HCEC 1CT (cell line): ENCODE data around the gene CYP26A1.

ENCODE experiments used
- DNase-seq: peaks from one replicate; pipeline ENCODE4 v3.0.0-alpha.2; 2017

The CYP26A1 gene, protein sequence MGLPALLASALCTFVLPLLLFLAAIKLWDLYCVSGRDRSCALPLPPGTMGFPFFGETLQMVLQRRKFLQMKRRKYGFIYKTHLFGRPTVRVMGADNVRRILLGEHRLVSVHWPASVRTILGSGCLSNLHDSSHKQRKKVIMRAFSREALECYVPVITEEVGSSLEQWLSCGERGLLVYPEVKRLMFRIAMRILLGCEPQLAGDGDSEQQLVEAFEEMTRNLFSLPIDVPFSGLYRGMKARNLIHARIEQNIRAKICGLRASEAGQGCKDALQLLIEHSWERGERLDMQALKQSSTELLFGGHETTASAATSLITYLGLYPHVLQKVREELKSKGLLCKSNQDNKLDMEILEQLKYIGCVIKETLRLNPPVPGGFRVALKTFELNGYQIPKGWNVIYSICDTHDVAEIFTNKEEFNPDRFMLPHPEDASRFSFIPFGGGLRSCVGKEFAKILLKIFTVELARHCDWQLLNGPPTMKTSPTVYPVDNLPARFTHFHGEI

DNA sequence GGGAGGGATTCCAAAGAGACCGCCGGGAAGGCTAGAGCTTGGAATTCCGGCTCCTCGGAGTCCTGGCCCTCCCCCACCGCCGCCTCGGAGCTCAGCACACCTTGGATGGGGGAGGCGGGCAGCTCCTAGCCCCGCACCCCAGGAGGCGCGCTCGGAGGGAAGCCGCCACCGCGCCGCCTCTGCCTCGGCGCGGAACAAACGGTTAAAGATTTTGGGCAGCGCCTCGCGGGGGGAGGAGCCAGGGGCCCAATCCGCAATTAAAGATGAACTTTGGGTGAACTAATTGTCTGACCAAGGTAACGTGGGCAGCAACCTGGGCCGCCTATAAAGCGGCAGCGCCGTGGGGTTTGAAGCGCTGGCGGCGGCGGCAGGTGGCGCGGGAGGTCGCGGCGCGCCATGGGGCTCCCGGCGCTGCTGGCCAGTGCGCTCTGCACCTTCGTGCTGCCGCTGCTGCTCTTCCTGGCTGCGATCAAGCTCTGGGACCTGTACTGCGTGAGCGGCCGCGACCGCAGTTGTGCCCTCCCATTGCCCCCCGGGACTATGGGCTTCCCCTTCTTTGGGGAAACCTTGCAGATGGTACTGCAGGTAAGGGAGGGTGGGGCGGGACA is at the start of gene CYP26A1:
Gene CYP26A1 (plus strand): TSS at position 355 of the 608 bp plus-strand sequence. CDS start 42 bp downstream, at position 397.
- no peak for DNase-seq

DNA sequence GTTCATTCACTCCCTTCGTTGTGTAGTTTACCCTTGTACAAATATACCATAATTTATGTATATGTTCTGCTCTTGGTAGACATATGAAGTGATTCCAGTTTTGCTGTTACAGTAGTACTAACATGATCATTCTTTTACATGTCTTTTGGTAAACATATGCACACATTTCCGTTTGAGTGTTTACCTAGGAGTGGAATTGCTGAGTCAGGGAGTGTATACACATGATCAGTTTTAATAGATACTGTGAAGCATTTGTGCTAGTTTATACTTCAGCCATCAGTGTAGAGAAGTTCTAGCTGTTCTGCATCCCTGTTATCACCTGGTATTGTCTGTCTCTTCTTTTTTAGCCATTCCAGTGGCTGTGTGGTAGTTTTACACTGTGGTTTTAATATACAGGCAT is 47.6 kb upstream of the CYP26A1 start:
- no peak for DNase-seq

DNA sequence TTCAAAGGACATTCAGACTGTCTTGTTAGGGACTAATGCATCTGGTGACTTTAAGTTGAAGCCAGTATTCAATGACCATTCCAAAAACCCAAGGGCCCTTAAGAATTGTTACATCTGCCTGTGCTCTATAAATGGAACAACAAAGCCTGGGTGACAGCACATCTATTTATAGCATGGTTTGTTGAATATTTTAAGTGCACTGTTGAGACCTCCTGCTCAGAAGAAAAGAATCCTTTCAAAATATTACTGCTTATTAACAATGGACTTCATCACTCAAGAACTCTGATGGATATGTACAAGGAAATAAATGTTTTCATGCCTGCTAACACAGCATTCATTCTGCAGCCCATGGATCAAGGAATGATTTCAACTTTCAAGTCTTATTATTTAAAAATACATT is 46.2 kb upstream of the CYP26A1 start:
- no peak for DNase-seq

DNA sequence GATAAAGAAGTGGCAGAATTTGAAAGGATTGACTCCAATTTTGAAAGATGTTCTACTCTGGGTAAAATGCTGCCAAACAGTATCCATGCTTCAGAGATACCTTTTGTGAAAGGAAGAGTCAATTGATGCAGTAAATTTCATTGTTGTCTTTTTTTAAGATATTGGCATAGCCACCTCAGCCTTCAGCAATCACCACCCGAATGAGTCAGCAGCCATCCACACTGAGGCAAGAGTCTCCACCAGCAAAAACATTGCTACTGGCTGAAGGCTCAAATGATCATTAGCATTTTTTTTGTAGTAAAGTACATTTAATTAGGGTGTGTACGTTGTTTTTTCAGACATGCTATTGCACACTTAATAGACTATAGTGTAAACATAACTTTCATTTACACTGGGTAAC is 44.8 kb upstream of the CYP26A1 start:
- peak; percentile 67 for DNase-seq

DNA sequence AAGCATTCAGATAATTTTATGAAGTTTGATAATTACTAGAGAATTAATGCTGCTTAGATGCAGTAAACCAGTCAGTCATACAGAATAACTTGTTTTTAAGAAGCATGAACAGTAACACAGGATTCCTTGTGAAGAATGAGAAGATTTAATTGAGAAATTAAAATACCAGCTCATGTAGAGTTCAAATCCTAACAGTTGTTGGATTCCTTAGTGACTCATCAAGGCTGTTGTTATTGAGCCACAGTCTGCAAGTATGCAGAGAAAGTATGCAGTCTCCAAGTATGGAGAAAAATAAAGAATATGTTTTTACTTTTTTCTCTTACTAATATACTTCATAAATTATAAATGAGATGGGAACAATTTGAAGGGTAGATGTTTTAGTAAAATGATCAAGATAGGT is 43.3 kb upstream of the CYP26A1 start:
- DNase-seq, result peak; percentile 82

DNA sequence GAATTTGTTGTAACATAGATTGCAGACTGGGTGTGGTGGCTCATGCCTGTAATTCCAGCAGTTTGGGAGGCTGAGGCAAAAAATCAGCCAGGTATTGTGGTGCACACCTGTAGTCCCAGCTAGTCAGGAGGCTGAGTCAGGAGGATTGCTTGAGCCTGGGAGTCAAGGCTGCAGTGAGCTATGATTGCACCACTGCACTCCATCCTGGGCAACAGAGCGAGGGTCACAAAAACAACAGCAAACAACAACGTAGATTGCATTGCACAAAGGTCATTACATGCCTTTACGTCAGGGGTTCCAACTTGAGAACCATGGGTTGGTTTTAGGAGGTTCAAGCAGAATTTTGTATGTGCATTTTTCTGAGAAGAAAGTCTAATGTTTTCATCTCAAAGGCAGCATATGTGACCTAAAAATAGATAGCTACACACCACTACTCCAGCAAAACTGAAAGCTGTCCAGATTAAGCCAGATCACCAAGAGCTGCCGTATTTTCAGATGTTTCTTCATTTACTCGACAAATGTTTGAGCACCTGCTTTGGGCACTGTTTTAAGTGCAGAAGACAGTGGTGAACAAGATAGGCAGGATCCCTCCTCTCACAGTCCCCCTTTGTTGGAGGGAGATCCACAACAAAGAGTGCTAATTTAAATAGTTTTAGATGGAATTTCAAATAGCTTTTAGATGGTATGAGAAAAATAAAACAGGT is 41.4 kb upstream of the CYP26A1 start:
- no peak for DNase-seq

DNA sequence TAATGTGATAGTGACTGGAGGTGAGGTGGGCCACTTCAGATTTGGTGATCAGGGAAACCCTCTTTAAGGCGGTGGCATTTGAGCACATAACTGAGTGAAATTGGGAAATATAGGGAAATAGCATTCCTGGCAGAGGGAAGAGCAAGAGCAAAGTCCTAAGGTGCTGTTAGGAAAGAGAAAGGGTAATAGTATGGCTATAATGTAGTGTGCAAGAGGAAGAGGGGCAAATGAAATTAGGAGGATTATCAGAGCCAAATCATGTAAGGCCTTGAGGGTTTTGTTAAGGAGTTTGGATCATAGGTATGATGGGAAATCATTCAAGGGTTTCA is 40.9 kb upstream of the CYP26A1 start:
- no peak for DNase-seq

DNA sequence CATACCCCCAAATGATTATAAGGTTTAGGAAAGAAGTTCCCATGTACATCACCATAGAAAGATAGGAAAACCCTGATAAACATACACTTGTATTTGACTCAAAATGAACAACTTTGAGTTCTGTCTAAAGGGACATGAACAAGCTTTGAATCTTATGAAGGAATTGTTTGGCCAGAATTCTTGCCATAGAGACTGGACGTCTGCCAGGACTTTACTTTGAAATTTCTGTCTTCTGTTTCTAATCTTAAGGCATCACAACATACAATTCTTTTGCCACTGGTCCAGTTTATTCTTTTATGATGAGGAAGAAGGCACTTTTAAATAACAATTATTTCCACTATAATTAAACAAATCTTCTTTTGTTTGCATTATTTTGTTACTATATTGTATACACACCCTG is 39.3 kb upstream of the CYP26A1 start:
- DNase-seq, result no peak

DNA sequence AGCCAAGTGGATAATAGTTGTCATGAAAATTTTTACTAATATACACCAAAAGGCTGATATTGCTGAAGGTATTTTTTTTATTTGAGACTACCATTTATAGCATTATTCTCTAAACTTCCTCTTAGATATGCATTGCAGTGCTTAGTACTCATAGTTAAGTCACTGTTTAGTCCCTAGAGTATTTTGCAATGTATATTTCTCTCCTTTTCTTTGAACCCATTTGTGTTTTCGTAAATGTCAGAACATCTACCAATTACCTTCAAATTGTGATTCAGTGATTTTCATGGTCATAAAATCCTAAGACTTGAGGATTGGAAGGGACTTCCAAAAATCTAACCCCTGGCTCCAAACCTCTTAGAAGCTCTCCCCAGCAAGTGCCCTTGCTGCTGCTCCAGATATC is 34.6 kb upstream of the CYP26A1 start:
- DNase-seq, result no peak

DNA sequence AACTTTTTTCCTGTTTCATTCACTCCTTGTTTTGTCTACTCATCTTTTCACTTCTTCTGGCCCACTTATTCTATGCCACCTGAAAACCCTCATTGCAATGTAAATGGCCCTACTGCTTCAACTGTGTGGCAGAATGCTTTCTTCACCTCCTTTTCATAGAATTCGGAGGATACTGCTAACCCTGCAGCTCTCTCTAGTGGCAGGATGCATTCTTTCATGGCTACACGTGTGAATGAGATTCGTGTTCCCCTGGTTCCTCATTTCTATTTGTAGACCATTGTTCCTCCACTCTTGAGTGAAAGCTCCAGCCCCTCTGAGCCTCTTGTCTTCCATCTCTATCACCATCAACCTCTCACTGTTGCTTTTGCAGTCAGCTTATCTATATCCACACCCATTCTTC is 34.0 kb upstream of the CYP26A1 start:
- peak; percentile 47 for DNase-seq

DNA sequence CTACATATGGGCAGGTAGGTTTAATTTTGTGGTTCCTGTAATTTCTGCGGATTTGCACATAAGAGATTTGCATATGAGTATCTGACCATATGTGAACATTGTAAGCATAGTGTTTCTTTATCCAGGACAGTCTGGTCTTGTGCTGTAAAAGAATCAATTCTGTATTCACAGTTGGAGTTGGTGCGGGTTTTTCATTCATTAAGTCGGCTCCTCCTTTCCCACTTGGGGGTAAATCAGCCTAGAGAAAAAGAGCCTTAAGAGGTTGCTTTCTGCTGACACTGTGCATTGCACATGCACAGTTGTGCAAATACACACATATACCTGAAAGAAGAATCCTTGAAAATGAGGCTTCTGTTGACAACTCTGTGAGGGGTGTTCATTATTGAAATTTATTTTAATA is 19.2 kb upstream of the CYP26A1 start:
- DNase-seq, result no peak

DNA sequence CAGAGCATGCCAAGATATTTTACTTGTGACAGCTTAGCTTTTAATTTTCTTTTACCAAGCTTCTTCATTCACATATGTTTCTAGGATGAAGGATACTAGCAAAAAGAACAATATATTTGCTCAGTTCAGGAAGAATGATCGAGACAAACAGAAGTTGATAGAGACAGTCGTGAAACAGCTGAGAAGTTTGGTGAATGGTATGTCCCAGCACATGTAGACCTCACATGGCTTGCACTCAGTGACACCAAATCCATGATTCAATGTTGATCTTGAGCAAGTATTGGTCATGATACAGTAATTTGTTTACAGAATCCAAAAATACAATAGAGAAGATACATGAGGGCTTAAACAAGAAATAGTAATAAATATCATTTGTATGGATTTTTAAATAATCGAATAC is 15.6 kb upstream of the CYP26A1 start:
- peak; percentile 20 for DNase-seq

DNA sequence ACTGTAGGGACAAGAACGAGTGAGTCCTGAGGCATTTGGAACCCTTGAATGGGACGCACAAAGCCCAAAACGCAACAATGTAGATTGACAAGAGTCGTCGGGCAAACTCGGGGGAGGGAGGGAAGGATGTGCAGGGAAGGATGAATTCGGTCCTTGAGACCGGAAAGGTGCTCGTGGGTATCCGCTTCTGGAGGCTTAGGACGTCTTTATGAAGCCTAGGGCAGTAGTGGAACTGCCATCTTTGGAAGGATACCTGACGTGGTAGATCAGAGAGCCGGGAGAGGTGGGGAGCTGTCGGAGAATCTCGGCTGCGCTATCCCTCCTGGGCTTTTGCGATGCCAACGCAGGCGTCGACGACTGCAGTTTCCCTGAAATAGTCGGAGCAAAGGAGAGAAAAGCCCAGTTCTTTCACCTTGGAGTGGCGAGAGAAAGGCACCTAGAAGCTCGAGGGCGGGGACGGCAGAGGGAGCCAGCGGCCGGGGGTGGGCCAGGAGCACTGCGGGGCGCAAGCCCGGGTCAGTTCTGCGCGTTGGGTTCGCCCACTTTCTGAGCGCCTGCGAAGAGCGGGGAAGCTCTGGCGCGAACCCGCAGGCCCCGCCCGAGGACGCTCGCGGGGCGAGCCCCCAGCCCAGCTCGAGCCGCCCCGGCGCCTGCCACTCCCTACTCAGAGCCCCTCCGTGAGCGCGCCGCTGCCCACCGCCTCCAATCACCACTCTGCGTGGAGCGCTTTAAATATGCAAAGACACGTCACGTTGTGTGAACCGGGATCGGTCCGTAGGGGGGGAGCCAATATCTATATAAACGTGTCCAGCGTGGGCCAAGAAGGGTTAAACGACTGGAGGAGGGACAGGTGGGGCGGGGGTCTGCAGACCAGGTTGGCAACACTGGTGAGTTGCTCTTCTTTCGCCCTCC is 13.5 kb upstream of the CYP26A1 start, which contains the start of gene CYP26C1:
Gene CYP26C1 (plus strand): TSS at position 824 of the 912 bp plus-strand sequence. CDS start 466 bp downstream, outside the sequence.
- DNase-seq, result no peak

DNA sequence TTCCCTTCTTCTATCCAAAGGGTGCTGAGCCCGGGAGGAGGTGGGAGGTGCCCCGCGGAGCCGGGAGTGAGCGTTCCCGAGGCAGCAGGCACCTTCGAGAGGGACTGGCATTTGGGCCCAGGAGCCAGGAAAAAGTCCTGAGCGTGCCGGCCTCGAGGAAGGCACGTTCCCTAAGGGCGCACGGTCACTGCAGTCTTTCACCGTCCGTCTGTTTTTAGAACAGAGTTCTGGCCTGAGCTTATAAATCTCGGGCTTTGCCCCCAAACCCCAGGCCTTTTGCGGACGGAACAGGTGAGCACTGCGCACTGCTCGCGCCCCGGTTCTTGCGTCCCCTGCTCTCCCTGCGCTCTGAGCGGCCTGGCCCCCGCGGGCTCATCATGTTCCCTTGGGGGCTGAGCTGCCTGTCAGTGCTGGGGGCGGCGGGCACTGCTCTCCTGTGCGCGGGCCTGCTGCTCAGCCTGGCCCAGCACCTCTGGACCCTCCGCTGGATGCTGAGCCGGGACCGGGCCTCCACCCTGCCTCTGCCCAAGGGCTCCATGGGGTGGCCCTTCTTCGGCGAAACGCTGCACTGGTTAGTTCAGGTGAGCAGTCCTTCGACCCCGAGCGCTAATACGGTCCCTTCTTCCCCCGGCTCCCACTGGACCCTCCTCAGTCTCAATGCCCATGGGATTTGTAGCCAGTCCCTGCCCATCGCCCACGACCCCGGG is 12.7 kb upstream of the CYP26A1 start:
- no peak for DNase-seq

DNA sequence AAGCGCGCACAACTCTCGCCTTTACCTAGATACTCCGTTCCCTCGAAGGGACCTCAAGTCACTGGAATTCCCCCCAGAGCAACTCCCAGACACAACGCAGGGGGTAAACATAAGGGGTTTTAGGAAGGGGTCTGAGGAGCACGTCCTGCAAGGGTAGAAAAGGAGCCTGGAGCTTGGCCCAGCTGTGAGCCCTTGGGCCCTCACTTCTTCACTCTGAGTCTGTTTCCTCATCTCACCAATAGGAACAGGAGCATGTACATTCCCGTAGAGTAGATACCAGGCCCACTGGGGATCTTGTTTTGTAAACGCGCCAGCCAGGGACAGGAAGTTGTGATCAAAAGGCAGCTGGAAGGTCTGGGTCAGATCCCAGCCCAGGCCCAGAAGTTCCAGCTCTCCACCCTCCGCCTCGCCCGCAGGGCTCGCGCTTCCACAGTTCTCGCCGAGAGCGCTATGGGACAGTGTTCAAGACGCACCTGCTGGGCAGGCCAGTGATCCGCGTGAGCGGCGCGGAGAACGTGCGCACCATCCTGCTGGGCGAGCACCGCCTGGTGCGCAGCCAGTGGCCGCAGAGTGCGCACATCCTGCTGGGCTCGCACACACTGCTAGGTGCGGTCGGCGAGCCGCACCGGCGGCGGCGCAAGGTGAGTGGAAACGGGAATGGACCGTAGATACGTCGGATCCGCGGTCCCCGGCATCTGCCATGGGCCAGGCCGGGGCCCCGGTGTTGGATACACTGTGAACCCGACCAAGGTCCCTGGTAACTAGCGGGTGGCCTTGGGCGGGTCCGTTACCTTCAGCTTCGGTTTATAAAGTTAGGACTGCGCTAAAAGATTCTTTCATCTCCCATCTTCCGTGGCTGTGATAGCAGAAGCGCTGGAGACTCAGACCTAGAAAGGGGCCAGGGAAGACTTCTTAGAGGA is 11.8 kb upstream of the CYP26A1 start:
- no peak for DNase-seq

DNA sequence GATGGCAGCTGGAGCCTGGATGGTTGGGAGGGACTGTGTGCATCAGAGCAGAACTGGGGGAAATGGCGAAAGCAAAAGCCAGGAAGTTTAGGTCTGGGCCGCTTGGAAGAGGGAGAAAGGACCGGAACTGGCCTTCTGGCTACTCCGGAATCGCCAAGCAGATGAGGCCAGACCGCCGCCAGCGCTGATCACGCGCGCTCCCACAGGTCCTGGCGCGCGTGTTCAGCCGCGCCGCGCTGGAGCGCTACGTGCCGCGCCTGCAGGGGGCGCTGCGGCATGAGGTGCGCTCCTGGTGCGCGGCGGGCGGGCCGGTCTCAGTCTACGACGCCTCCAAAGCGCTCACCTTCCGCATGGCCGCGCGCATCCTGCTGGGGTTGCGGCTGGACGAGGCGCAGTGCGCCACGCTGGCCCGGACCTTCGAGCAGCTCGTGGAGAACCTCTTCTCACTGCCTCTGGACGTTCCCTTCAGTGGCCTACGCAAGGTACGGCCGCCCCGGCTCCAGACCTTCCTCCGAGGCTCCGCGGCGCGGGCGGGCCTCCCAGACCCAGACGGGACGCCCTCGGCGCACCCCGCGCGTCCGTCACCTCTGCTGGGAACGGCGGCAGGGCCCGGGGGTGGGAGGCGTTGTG is 11.1 kb upstream of the CYP26A1 start:
- peak; percentile 17 for DNase-seq

DNA sequence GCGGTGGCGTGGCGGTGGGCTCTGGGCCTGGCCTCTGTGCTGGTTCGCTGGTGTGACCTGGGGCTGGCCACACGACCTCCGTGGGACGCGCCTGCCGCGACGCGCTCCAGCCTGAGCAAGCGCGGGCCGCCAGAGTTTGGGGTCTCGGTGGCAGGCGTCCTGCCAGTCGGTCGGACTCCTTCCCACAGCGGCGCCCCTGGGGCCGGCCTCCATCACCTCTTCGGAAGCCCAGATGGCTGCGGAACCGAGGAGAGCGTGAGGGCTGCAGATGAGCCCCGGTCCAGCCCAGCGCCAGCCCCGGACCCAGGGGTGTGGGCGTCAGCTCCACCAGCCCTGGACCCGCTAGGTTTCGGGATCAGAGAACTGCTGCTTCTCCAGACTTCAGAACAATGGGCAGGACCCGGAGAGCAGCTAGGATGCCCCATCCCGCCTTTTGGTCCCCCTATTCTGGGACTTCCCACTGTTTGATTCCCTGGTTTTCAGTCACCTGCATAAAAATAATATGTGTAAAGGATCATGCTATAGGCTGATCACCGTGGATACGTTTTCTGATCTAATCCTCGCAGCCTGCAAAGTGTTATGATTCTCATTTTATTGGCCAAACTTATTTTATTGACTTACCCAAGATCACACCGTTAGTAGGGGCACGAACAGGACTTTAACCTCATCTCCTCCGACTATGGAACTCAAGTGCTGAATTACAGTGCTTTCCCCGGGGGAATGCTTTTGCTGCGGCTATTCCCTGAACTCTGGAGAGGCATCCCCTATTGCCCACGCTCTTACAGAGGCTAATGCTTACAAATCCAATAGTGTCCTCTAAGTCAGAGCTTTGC is 10.3 kb upstream of the CYP26A1 start:
- no peak for DNase-seq

DNA sequence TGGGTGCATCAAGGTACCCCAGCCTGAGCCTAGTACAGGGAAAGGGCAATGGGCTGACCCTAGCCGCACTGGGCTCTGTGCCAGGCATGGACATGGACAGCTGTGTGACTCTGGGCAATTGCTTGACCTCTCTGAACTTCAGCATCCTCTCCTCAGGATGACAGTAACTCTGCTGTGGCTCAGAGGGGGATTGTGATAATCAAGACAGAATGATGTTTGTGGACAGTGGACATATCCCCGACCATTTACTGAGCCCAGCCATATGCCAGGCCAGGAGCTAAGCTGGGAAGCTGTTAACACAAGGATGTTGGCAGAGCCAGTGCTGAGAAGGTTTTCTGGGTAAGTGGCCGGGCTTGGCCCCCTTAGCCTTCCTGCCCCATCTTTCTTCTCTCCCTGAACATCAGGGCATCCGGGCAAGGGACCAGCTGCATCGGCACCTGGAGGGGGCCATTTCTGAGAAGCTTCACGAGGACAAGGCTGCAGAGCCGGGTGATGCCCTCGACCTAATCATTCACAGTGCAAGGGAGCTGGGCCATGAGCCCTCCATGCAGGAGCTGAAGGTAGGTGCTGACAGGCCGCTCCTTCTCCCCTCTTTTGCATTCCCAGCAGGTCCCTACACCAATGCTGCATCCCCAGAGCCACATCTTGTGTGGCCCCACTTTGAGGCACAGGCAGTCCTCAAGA is 9.6 kb upstream of the CYP26A1 start:
- no peak for DNase-seq
